OCI-LY7 (cell line): Measurements from ENCODE around the gene KDM4B. TPM values are rescaled to one million over a fixed set of nuclear protein-coding genes. Genes with fewer than 3 reads are reported as not detected.

Source experiments
- BruUV-seq: library from RNA; stranded (reverse); fragments of 400-500 nt; replicated peaks from 2 replicates; lab custom pipeline; 2021; lab: Mats Ljungman, UMichigan
- CTCF ChIA-PET: fragments of 300-600 bp; sonication (Branson Sonifier 250); formaldehyde crosslinking; loops from one replicate; lab custom pipeline; 2022; ENCODE audit warnings: antibody characterized with exemption; ENCODE audit not compliant: unreplicated experiment; lab: Charles Lee
- POLR2A ChIA-PET: fragments of 300-600 bp; sonication (Branson Sonifier 250); formaldehyde crosslinking; loops from one replicate; lab custom pipeline; 2022; ENCODE audit warnings: antibody characterized with exemption; lab: Charles Lee
- DNase-seq: peaks from one replicate; pipeline ENCODE4 v3.0.0-alpha.2; 2015; ENCODE audit warnings: low spot score
- H2AFZ ChIP-seq: fragments of 200-600 bp; sonication (generic), shearing (Covaris generic); 2 replicates; pipeline ENCODE4 v1.6.1; 2014; ENCODE audit warnings: mild to moderate bottlenecking, antibody characterized with exemption, low read length, moderate library complexity
- H3K27ac ChIP-seq: fragments of 200-600 bp; sonication (generic); 2 replicates; pipeline ENCODE4 v1.5.1; 2014; ENCODE audit warnings: mixed run types, low read depth, mild to moderate bottlenecking, moderate library complexity, low read length, inconsistent platforms; ENCODE audit not compliant: poor library complexity, severe bottlenecking
- H3K36me3 ChIP-seq: fragments of 200-600 bp; sonication (generic); 2 replicates; pipeline ENCODE4 v1.6.1; 2014; ENCODE audit warnings: mild to moderate bottlenecking, antibody characterized with exemption, low read length, moderate library complexity, mixed read lengths; ENCODE audit not compliant: insufficient read depth
- H3K4me1 ChIP-seq: fragments of 200-600 bp; sonication (generic); 2 replicates; pipeline ENCODE4 v1.5.1; 2014; ENCODE audit warnings: mild to moderate bottlenecking, low read length; ENCODE audit not compliant: insufficient read depth, poor library complexity, severe bottlenecking
- H3K4me2 ChIP-seq: fragments of 200-600 bp; sonication (generic); 2 replicates; pipeline ENCODE4 v1.6.1; 2014; ENCODE audit warnings: mild to moderate bottlenecking, low read length
- H3K4me3 ChIP-seq: fragments of 200-600 bp; sonication (generic); 2 replicates; pipeline ENCODE4 v1.5.1; 2014; ENCODE audit warnings: mild to moderate bottlenecking, low read depth, low read length; ENCODE audit not compliant: poor library complexity, severe bottlenecking
- H3K79me2 ChIP-seq: fragments of 200-600 bp; sonication (generic); 2 replicates; pipeline ENCODE4 v1.6.1; 2016; ENCODE audit warnings: low read depth, mild to moderate bottlenecking, low read length, moderate library complexity, mixed read lengths; ENCODE audit not compliant: insufficient read depth
- H3K9me2 ChIP-seq: fragments of 200-600 bp; sonication (generic); 2 replicates; pipeline ENCODE4 v1.6.1; 2016; ENCODE audit warnings: mild to moderate bottlenecking, low read length, mixed read lengths; ENCODE audit not compliant: insufficient read depth
- H3K9me3 ChIP-seq: fragments of 200-600 bp; sonication (generic); 2 replicates; pipeline ENCODE4 v1.6.1; 2014; ENCODE audit warnings: mild to moderate bottlenecking, mixed run types, low read length, mixed read lengths
- H4K20me1 ChIP-seq: fragments of 200-600 bp; sonication (generic); 2 replicates; pipeline ENCODE4 v1.6.1; 2014; ENCODE audit warnings: mild to moderate bottlenecking, antibody characterized with exemption, low read length, moderate library complexity, mixed read lengths; ENCODE audit not compliant: insufficient read depth
- EZH2phosphoT487 ChIP-seq: fragments of 200-600 bp; sonication (generic); IDR thresholded peaks from 2 replicates; pipeline ENCODE4 v1.6.1; 2018; ENCODE audit warnings: low read depth, borderline replicate concordance, mild to moderate bottlenecking, mixed run types, antibody characterized with exemption, low read length, moderate library complexity, mixed read lengths
- intact Hi-C: fragments of 100-400 bp; cut with micrococcal nuclease; formaldehyde crosslinking; loops from one replicate; pipeline ENCODE4 v1.10.0; 2022; ENCODE audit not compliant: unreplicated experiment
- total RNA-seq, 2 experiments: library from RNA; depleted of rRNA in 1 of 2; stranded (reverse); fragments of >200 nt in 1 of 2; shearing (Covaris generic) in 1 of 2; gene quantifications; 2 replicates each; pipeline ENCODE4 v1.2.3, GENCODE V29; 2014 to 2022
- TF ChIP-seq, protein P1 (sequence below): fragments of 200-600 bp; sonication (generic); conservative IDR thresholded peaks from 2 replicates; pipeline ENCODE4 v1.5.1; 2014; ENCODE audit warnings: mild to moderate bottlenecking, antibody characterized with exemption, low read length, moderate library complexity, mixed read lengths

Gene KDM4B
- total RNA-seq, 2 experiments from 2014 or later = 24.3 to 44.2 TPM

DNA sequence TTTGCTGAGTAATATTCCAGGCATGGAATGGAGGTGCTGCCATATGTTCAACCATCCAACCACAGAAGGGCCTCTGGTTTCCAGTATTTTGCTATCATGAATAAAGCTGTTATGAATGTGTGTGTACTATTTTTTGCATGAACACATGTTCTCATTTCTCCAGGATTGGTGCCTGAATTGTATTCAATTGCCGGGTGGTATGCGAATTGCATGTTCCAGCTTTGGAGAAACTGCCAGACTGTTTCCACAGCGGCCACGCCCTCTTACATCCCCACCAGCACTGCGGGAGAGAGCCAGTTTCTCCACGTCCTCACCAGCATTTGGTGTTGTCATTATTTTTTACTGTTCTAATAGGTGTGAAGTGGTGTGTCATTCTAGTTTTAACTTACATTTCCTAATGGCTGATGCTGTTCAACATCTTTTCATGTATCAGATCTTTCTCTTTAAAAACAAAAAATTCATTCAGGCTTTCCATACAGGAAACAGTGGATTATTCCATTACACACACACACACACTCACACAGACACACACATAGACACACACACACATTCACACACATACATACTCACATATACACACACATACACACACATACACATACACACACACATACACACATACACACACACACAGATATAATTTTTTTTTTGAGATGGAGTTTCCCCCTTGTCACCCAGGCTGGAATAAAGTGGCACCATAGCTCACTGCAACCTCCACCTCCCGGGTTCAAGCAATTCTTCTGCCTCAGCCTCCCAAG lies 217.6 kb downstream of the KDM4B start:
- TF ChIP-seq, protein P1, sequence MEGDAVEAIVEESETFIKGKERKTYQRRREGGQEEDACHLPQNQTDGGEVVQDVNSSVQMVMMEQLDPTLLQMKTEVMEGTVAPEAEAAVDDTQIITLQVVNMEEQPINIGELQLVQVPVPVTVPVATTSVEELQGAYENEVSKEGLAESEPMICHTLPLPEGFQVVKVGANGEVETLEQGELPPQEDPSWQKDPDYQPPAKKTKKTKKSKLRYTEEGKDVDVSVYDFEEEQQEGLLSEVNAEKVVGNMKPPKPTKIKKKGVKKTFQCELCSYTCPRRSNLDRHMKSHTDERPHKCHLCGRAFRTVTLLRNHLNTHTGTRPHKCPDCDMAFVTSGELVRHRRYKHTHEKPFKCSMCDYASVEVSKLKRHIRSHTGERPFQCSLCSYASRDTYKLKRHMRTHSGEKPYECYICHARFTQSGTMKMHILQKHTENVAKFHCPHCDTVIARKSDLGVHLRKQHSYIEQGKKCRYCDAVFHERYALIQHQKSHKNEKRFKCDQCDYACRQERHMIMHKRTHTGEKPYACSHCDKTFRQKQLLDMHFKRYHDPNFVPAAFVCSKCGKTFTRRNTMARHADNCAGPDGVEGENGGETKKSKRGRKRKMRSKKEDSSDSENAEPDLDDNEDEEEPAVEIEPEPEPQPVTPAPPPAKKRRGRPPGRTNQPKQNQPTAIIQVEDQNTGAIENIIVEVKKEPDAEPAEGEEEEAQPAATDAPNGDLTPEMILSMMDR = no peak
- TF ChIP-seq EZH2phosphoT487 = no peak
- Histone ChIP-seq H3K4me1 (no peaks in the 10 kb centered on the region), H3K4me2 (no peak overlapping the region), H3K36me3 (no peaks in the 10 kb centered on the region), H3K9me2 (no peaks in the 10 kb centered on the region), H3K4me3 (no peak overlapping the region), H3K27ac (no peak overlapping the region), H4K20me1 (no peaks in the 10 kb centered on the region), H3K9me3 (no peaks in the 10 kb centered on the region), H3K79me2 (no peaks in the 10 kb centered on the region), H2AFZ (no peak overlapping the region)
- CTCF ChIA-PET = no interaction called here
- BruUV-seq = no TSS peak
- intact Hi-C loops = no loop called here
- no peak for DNase-seq
- POLR2A ChIA-PET = interaction anchor here (0.7 kb wide), 1 partner anchor 157 kb away, joined by 3 read pairs; no protein-coding TSS in a partner anchor

DNA sequence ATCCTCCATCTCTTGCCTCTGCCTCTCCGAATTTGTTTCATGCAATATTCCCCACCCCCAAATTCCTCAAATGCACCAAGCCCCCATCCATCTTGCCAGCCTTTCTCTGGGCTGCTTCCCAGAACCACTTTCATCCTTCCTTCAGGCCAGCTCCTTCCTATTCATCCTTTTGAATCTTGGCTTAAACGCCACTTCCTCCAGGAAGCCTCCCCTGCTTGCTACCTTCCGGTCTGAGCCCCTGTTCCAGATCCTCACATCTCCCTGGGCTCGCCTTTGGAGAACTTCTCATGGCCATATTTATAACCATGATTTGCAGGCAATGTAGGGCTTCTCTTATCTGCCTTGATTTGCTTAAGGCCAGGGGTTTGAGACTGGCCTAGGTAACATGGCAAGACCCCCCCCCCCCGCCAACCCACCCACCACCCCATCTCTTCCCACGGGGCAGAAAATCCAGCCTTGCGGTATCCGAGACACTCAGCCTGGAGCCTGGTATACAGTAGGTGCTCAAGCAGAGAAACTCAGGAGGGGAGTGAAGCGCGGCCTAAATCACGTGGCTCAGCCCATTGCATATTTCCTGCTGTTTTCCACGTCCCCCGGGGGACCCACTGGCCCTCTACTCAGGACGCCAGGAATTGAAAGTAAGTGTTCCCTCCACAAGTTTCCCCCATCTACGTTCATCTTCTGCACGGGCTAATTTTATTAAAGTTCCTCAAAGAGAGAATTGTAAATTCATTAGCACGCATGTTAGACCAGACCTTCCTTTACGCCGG lies 219.8 kb downstream of the KDM4B start:
- no peak overlapping the region for H3K4me3 ChIP-seq
- no peak for DNase-seq
- no peaks in the 10 kb centered on the region for H3K9me3 ChIP-seq
- intact Hi-C loops = no loop called here
- BruUV-seq = no TSS peak
- no peak overlapping the region for H2AFZ ChIP-seq
- H3K4me1 ChIP-seq = no peaks in the 10 kb centered on the region
- H3K36me3 ChIP-seq = no peaks in the 10 kb centered on the region
- no peaks in the 10 kb centered on the region for H3K79me2 ChIP-seq
- ChIA-PET POLR2A (no interaction called here), CTCF (no interaction called here)
- H3K27ac ChIP-seq = no peak overlapping the region
- TF ChIP-seq EZH2phosphoT487 = no peak
- TF ChIP-seq, protein P1 = no peak
- no peak overlapping the region for H3K4me2 ChIP-seq
- H3K9me2 ChIP-seq = no peaks in the 10 kb centered on the region
- no peaks in the 10 kb centered on the region for H4K20me1 ChIP-seq

DNA sequence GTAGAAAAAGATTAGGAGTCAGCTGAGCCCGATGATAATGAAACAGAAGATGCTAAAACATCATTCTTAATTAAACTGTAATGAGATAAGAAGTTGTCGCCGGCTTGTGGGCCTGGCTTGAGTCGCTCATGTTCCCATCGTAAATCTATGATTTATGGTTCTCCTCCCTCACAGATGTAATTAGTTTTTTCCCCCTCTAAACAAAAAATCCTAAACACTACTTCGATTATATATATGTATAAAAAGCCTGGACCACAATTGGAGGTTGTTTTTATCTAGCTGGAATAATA lies 220.3 kb downstream of the KDM4B start:
- intact Hi-C loops = no loop called here
- H3K4me3 ChIP-seq = no peak overlapping the region
- H3K36me3 ChIP-seq = no peaks in the 10 kb centered on the region
- no peaks in the 10 kb centered on the region for H3K9me3 ChIP-seq
- no peaks in the 10 kb centered on the region for H3K79me2 ChIP-seq
- no peak overlapping the region for H2AFZ ChIP-seq
- no peak for DNase-seq
- ChIA-PET POLR2A (no interaction called here), CTCF (no interaction called here)
- no peaks in the 10 kb centered on the region for H3K4me1 ChIP-seq
- H3K4me2 ChIP-seq = no peak overlapping the region
- no peaks in the 10 kb centered on the region for H4K20me1 ChIP-seq
- BruUV-seq = no TSS peak
- TF ChIP-seq EZH2phosphoT487 = no peak
- TF ChIP-seq, protein P1 = no peak
- no peaks in the 10 kb centered on the region for H3K9me2 ChIP-seq
- no peak overlapping the region for H3K27ac ChIP-seq
